WTC11 (cell line): ENCODE measurements around the gene PIPOX. TPM values are rescaled to one million over a fixed set of nuclear protein-coding genes. Genes with fewer than 3 reads are reported as not detected.

ENCODE experiments used
- ATAC-seq: fragments of 200-7000 bp; cut with Tn5 transposase; 2 replicates; pipeline ENCODE4 v1.10.0; 2021; ENCODE audit warnings: mild to moderate bottlenecking, moderate library complexity
- CTCF ChIA-PET: fragments of 300-600 bp; sonication (Branson Sonifier 250); formaldehyde crosslinking; loops from one replicate; lab custom pipeline; 2021; ENCODE audit warnings: antibody characterized with exemption; lab: Charles Lee
- POLR2A ChIA-PET: fragments of 350-600 bp; sonication (Branson Sonifier 250); formaldehyde crosslinking; loops from one replicate; lab custom pipeline; 2021; ENCODE audit warnings: antibody characterized with exemption; lab: Charles Lee
- DNase-seq: peaks from one replicate; pipeline ENCODE4 v3.0.0; 2021; ENCODE audit warnings: low spot score
- H3K27ac Mint-ChIP-seq: 2 replicates; pipeline ENCODE4 v1.8.0; 2021; ENCODE audit warnings: mixed read lengths
- H3K27me3 Mint-ChIP-seq: 2 replicates; pipeline ENCODE4 v1.8.0; 2021; ENCODE audit warnings: low read depth, mild to moderate bottlenecking, moderate library complexity, mixed read lengths
- H3K36me3 Mint-ChIP-seq: 2 replicates; pipeline ENCODE4 v1.8.0; 2021; ENCODE audit warnings: mixed read lengths
- H3K4me1 Mint-ChIP-seq: 2 replicates; pipeline ENCODE4 v1.8.0; 2022; ENCODE audit warnings: mixed read lengths
- H3K4me3 Mint-ChIP-seq: 2 replicates; pipeline ENCODE4 v1.8.0; 2021; ENCODE audit warnings: mild to moderate bottlenecking, moderate library complexity, mixed read lengths
- H3K9me3 Mint-ChIP-seq: 2 replicates; pipeline ENCODE4 v1.8.0; 2021; ENCODE audit warnings: mixed read lengths
- ESRRA ChIP-seq: sonication (generic); formaldehyde crosslinking; IDR thresholded peaks from 2 replicates; pipeline ENCODE4 v1.8.1; 2022; ENCODE audit warnings: mild to moderate bottlenecking, missing genetic modification reagents, borderline replicate concordance
- ETV6 ChIP-seq: sonication (generic); formaldehyde crosslinking; IDR thresholded peaks from 2 replicates; pipeline ENCODE4 v1.8.1; 2022; ENCODE audit warnings: mild to moderate bottlenecking, missing genetic modification reagents
- GABPB1 ChIP-seq: sonication (generic); formaldehyde crosslinking; IDR thresholded peaks from 2 replicates; pipeline ENCODE4 v1.8.1; 2023; ENCODE audit warnings: mild to moderate bottlenecking, missing genetic modification reagents
- GTF2I ChIP-seq: fragments of 250-450 bp; sonication (Bioruptor Pico); conservative IDR thresholded peaks from 2 replicates; pipeline ENCODE4 v1.4.0; 2021; ENCODE audit warnings: mild to moderate bottlenecking
- MXD4 ChIP-seq: fragments of 250-450 bp; sonication (Bioruptor Pico); IDR thresholded peaks from 2 replicates; pipeline ENCODE4 v1.8.0; 2021; ENCODE audit warnings: mild to moderate bottlenecking, moderate library complexity, borderline replicate concordance
- PRRX2 ChIP-seq: fragments of 250-450 bp; sonication (Bioruptor Pico); IDR thresholded peaks from 2 replicates; pipeline ENCODE4 v1.8.0; 2021; ENCODE audit warnings: mild to moderate bottlenecking
- SMAD3 ChIP-seq: sonication (generic); formaldehyde crosslinking; IDR thresholded peaks from 2 replicates; pipeline ENCODE4 v1.8.0; 2022; ENCODE audit warnings: missing genetic modification reagents, mild to moderate bottlenecking, borderline replicate concordance
- TP53 ChIP-seq: sonication (generic); formaldehyde crosslinking; IDR thresholded peaks from 2 replicates; pipeline ENCODE4 v1.8.1; 2023; ENCODE audit warnings: mild to moderate bottlenecking, missing genetic modification reagents
- ZNF317 ChIP-seq: sonication (generic); formaldehyde crosslinking; IDR thresholded peaks from 2 replicates; pipeline ENCODE4 v1.8.1; 2023; ENCODE audit warnings: low read depth, mild to moderate bottlenecking, moderate library complexity, missing genetic modification reagents, borderline replicate concordance
- total RNA-seq: library from RNA; stranded (reverse); gene quantifications from 3 replicates; pipeline ENCODE4 v1.2.3, GENCODE V29; 2021
- TF ChIP-seq, protein P1 (sequence below): fragments of 250-450 bp; sonication (Bioruptor Pico); IDR thresholded peaks from 2 replicates; pipeline ENCODE4 v1.9.0; 2021; ENCODE audit warnings: mild to moderate bottlenecking, borderline replicate concordance
- TF ChIP-seq, protein P2 (sequence below): sonication (generic); formaldehyde crosslinking; IDR thresholded peaks from 2 replicates; pipeline ENCODE4 v1.8.1; 2023; ENCODE audit warnings: mild to moderate bottlenecking, moderate library complexity, missing genetic modification reagents
- TF ChIP-seq, protein P3 (sequence below): sonication (generic); formaldehyde crosslinking; conservative IDR thresholded peaks from 2 replicates; pipeline ENCODE4 v1.8.1; 2023; ENCODE audit warnings: mild to moderate bottlenecking, low read depth, missing genetic modification reagents, moderate library complexity

The PIPOX gene
- total RNA-seq, 1 experiment from 2014 or later = 34.2 TPM

DNA sequence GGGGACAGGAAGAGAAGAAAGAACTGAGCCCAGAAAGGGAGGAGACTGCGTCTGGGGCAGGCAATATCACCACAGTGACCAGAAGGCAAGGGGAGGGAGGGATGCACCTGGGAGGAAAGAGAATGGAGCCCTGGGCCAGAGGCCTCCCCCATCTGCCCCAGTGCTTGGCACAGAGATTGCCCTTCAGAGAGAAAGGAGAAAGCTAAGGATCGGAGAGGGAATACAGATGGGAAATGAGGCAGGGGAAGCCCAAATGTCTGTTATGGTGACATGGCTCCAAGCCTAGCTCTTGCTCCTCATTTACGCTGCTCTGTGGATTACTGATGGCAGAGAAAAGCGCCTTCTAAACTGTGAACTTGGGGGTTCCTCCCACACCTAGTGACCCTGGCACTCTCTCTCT is 47.2 kb downstream of the PIPOX start (continued):
- TF ChIP-seq, protein P1, sequence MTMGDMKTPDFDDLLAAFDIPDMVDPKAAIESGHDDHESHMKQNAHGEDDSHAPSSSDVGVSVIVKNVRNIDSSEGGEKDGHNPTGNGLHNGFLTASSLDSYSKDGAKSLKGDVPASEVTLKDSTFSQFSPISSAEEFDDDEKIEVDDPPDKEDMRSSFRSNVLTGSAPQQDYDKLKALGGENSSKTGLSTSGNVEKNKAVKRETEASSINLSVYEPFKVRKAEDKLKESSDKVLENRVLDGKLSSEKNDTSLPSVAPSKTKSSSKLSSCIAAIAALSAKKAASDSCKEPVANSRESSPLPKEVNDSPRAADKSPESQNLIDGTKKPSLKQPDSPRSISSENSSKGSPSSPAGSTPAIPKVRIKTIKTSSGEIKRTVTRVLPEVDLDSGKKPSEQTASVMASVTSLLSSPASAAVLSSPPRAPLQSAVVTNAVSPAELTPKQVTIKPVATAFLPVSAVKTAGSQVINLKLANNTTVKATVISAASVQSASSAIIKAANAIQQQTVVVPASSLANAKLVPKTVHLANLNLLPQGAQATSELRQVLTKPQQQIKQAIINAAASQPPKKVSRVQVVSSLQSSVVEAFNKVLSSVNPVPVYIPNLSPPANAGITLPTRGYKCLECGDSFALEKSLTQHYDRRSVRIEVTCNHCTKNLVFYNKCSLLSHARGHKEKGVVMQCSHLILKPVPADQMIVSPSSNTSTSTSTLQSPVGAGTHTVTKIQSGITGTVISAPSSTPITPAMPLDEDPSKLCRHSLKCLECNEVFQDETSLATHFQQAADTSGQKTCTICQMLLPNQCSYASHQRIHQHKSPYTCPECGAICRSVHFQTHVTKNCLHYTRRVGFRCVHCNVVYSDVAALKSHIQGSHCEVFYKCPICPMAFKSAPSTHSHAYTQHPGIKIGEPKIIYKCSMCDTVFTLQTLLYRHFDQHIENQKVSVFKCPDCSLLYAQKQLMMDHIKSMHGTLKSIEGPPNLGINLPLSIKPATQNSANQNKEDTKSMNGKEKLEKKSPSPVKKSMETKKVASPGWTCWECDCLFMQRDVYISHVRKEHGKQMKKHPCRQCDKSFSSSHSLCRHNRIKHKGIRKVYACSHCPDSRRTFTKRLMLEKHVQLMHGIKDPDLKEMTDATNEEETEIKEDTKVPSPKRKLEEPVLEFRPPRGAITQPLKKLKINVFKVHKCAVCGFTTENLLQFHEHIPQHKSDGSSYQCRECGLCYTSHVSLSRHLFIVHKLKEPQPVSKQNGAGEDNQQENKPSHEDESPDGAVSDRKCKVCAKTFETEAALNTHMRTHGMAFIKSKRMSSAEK (CRISPR knock-in tag) = no peak

DNA sequence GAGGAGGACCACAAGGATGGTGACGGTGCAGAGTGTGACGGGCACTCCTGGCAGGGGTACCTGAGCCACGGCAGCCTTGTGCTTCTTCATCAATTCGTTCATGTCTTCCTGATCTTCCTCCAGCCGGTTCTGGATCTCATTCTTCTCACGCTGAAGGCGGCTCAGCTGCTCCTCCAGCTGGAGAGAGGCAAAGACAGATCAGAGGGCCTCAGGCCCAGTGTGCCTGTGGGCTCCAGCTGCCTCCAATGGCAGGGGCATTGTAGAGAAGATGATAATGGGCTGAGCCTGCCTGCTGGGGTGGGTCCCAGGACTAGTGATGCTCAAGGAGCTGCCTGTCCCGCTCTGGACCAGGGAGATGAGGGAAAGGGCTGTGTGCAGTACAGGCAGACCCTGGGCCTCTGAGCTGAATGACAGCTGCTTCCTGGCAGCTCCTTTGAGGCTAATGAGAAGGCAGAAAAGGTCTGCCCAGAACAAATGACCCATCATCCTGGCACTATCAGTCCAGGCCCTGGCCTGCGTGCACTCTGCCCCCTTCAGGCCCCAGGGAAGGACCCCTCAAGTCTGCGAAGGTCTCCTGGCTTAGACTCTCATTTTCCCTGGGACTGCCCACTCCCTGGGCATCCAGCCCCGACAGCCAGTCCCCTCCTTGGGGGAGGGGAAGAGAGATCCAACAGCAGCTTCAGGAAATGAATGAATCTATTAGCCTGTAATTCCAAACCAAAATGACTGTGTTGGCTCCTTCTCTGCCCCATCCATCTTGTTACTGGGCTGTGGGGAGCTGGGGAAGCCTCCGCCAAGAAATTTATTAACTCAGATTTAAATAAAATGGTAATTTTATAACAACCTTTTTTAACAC is 48.0 kb downstream of the PIPOX start:
- no peaks in the 10 kb centered on the region for H3K27me3 Mint-ChIP-seq
- ChIA-PET POLR2A (no interaction called here), CTCF (interaction anchor here (0.5 to 6.0 kb wide), 29 partner anchors 8 to 482 kb away, joined by 3 to 78 read pairs (median 4); partner anchors contain the start of gene PIPOX)
- peaks cover 44% of the 10 kb centered on the region for H3K36me3 Mint-ChIP-seq
- peaks cover 29% of the 10 kb centered on the region for H3K4me1 Mint-ChIP-seq
- H3K4me3 Mint-ChIP-seq = no peak overlapping the region
- peak overlapping the region; percentile 66 for H3K27ac Mint-ChIP-seq
- ATAC-seq = no peak; the same call in 1 of the 2 replicates
- TF ChIP-seq TP53 (CRISPR knock-in tag) (0 out of 2 replicates have a peak, but pooled peaks have one; percentile 36), ZNF317 (CRISPR knock-in tag) (no peak), GABPB1 (CRISPR knock-in tag) (no peak), GTF2I (no peak), PRRX2 (CRISPR knock-in tag) (no peak)
- no peak for DNase-seq
- H3K9me3 Mint-ChIP-seq = no peaks in the 10 kb centered on the region

DNA sequence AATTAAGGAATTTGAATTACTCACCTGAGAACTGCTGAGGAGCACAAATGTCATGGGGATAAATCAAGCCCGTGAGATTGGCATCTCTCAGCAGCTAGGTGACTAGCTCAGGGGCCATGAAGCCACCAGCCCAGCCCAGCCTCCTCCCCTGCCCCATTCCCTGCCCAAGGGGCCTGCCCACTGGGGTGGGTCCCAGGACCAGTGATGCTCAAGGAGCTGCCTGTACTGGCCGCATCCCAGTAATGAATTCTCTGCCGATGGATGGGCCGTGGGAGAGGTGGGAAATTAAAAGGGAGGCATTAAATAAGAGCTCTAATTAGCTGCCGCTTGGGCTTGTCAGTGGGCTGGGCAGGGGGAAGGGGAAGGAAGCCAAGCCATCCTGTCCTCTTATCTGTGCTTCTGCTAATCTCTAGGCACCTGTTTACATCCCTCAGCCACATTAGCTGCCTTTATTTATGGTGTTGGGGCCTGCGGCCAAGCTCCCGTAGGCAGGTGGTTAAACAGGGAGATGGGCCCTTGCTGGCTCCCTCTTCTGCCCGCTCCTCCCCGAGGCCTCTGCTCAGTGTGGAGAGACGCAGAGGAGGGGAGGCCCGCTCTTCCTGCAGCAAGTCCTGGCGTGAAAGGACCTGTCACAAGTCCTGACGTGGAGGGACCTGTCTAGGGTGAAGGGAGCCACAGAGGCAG is 48.8 kb downstream of the PIPOX start:
- TF ChIP-seq SMAD3 (CRISPR knock-in tag) (no peak), ESRRA (no peak), ETV6 (CRISPR knock-in tag) (no peak), ZNF317 (CRISPR knock-in tag) (no peak), MXD4 (CRISPR knock-in tag) (no peak)
- TF ChIP-seq, protein P2, sequence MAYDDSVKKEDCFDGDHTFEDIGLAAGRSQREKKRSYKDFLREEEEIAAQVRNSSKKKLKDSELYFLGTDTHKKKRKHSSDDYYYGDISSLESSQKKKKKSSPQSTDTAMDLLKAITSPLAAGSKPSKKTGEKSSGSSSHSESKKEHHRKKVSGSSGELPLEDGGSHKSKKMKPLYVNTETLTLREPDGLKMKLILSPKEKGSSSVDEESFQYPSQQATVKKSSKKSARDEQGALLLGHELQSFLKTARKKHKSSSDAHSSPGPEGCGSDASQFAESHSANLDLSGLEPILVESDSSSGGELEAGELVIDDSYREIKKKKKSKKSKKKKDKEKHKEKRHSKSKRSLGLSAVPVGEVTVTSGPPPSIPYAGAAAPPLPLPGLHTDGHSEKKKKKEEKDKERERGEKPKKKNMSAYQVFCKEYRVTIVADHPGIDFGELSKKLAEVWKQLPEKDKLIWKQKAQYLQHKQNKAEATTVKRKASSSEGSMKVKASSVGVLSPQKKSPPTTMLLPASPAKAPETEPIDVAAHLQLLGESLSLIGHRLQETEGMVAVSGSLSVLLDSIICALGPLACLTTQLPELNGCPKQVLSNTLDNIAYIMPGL (CRISPR knock-in tag) = no peak
- TF ChIP-seq, protein P3, sequence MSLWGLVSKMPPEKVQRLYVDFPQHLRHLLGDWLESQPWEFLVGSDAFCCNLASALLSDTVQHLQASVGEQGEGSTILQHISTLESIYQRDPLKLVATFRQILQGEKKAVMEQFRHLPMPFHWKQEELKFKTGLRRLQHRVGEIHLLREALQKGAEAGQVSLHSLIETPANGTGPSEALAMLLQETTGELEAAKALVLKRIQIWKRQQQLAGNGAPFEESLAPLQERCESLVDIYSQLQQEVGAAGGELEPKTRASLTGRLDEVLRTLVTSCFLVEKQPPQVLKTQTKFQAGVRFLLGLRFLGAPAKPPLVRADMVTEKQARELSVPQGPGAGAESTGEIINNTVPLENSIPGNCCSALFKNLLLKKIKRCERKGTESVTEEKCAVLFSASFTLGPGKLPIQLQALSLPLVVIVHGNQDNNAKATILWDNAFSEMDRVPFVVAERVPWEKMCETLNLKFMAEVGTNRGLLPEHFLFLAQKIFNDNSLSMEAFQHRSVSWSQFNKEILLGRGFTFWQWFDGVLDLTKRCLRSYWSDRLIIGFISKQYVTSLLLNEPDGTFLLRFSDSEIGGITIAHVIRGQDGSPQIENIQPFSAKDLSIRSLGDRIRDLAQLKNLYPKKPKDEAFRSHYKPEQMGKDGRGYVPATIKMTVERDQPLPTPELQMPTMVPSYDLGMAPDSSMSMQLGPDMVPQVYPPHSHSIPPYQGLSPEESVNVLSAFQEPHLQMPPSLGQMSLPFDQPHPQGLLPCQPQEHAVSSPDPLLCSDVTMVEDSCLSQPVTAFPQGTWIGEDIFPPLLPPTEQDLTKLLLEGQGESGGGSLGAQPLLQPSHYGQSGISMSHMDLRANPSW (CRISPR knock-in tag) = no peak
- TF ChIP-seq, all 79 proteins: peak for 0
- no peaks in the 10 kb centered on the region for H3K9me3 Mint-ChIP-seq
- ChIA-PET CTCF (interaction anchor here (0.5 to 6.0 kb wide), 24 partner anchors 9 to 481 kb away, joined by 3 to 78 read pairs (median 4); no protein-coding TSS in a partner anchor), POLR2A (no interaction called here)
- DNase-seq (no peak), ATAC-seq (no peak)
- H3K27me3 Mint-ChIP-seq = no peaks in the 10 kb centered on the region
- peaks cover 40% of the 10 kb centered on the region for H3K36me3 Mint-ChIP-seq
- H3K4me3 Mint-ChIP-seq = no peak overlapping the region
- H3K27ac Mint-ChIP-seq = 0 out of 2 replicates have a peak overlapping the region, but pooled peaks have one; percentile 27
- peaks cover 23% of the 10 kb centered on the region for H3K4me1 Mint-ChIP-seq
